Ishikawa (cell line): ENCODE measurements around the gene DLX6.

ENCODE experiments used
- CEBPB ChIP-seq: IDR thresholded peaks from 2 replicates; pipeline ENCODE4 v1.6.1; 2012
- CREB1 ChIP-seq: IDR thresholded peaks from 2 replicates; pipeline ENCODE4 v1.6.1; 2012; ENCODE audit warnings: low read depth
- EGR1 ChIP-seq: IDR thresholded peaks from 2 replicates; pipeline ENCODE4 v1.6.1; 2012
- EP300 ChIP-seq: IDR thresholded peaks from 2 replicates; pipeline ENCODE4 v1.6.1; 2012; ENCODE audit warnings: borderline replicate concordance
- FOXM1 ChIP-seq: IDR thresholded peaks from 2 replicates; pipeline ENCODE4 v1.6.1; 2012; ENCODE audit warnings: low read depth, borderline replicate concordance
- MAX ChIP-seq: IDR thresholded peaks from 2 replicates; pipeline ENCODE4 v1.6.1; 2012
- RAD21 ChIP-seq: IDR thresholded peaks from 2 replicates; pipeline ENCODE4 v1.6.1; 2012; ENCODE audit warnings: low read depth
- TAF1 ChIP-seq: IDR thresholded peaks from 2 replicates; pipeline ENCODE4 v1.6.1; 2012; ENCODE audit warnings: low read depth, mild to moderate bottlenecking
- TCF12 ChIP-seq: IDR thresholded peaks from 2 replicates; pipeline ENCODE4 v1.6.1; 2012; ENCODE audit warnings: low read depth
- USF1 ChIP-seq: IDR thresholded peaks from 2 replicates; pipeline ENCODE4 v1.6.1; 2012
- YY1 ChIP-seq: IDR thresholded peaks from 2 replicates; pipeline ENCODE4 v1.6.1; 2012; ENCODE audit warnings: low read depth
- ZBTB7A ChIP-seq: IDR thresholded peaks from 2 replicates; pipeline ENCODE4 v1.6.1; 2012; ENCODE audit warnings: low read depth
- TF ChIP-seq, protein P1 (sequence below): IDR thresholded peaks from 2 replicates; pipeline ENCODE4 v1.6.1; 2012; ENCODE audit warnings: low read depth, mild to moderate bottlenecking

DNA sequence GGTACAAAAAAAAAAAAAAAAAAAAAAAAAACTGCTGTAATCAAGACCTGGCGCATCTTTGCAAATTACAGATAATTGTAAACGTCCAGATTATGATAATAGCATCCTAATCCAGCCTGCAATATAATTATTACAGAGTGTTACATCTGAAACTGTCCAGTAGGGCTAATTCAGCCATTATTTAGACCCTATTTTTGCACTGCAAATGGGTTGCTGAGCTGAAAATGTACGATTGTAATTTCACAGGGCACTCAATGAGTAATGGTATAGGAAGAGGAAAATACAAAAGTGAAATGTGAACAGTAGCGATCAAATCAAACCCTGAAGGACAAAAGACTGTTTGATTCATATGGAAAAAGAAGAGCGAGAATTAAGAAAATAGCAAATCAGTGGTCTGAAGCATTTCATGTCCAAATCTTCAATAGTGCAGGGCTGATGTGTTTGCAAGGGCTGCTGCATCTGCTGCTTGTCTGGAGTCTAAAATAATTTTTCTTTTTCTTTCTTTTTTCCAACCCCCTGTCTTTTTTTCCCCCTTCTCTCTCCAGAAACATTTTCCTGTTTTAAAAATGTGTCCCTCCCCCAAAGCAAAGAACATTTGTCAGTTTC lies 8.9 kb downstream of the DLX6 start:
- TF ChIP-seq, protein P1, sequence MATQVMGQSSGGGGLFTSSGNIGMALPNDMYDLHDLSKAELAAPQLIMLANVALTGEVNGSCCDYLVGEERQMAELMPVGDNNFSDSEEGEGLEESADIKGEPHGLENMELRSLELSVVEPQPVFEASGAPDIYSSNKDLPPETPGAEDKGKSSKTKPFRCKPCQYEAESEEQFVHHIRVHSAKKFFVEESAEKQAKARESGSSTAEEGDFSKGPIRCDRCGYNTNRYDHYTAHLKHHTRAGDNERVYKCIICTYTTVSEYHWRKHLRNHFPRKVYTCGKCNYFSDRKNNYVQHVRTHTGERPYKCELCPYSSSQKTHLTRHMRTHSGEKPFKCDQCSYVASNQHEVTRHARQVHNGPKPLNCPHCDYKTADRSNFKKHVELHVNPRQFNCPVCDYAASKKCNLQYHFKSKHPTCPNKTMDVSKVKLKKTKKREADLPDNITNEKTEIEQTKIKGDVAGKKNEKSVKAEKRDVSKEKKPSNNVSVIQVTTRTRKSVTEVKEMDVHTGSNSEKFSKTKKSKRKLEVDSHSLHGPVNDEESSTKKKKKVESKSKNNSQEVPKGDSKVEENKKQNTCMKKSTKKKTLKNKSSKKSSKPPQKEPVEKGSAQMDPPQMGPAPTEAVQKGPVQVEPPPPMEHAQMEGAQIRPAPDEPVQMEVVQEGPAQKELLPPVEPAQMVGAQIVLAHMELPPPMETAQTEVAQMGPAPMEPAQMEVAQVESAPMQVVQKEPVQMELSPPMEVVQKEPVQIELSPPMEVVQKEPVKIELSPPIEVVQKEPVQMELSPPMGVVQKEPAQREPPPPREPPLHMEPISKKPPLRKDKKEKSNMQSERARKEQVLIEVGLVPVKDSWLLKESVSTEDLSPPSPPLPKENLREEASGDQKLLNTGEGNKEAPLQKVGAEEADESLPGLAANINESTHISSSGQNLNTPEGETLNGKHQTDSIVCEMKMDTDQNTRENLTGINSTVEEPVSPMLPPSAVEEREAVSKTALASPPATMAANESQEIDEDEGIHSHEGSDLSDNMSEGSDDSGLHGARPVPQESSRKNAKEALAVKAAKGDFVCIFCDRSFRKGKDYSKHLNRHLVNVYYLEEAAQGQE = no peak
- TF ChIP-seq EGR1 (no peak), ZBTB7A (no peak), USF1 (no peak), RAD21 (no peak), EP300 (no peak), MAX (no peak), FOXM1 (no peak), CREB1 (no peak), TCF12 (no peak), YY1 (no peak), TAF1 (no peak), CEBPB (no peak)
